HG03354 (cell line): ENCODE data around the gene CELA2B.
"Not testable (repeated sequence)": the region's sequence is repeated elsewhere in the genome, so short reads cannot be mapped to it uniquely, and the experiment has no call there.

Experiments used
- ATAC-seq: cut with Tn5 transposase; IDR thresholded peaks from one replicate; pipeline ENCODE4 v1.9.1; 2021; ENCODE audit warnings: mild to moderate bottlenecking; ENCODE audit not compliant: unreplicated experiment, poor library complexity, severe bottlenecking

CELA2B gene

GRCh38 chr1:15475752-15476314, at the start of gene CELA2B:
TSS of gene CELA2B (plus strand) at chr1:15476104. CDS start at chr1:15476126, 22 bp downstream.
- ATAC-seq = no peak

GRCh38 chr1:15426492-15427279, 49.2 kb upstream of the CELA2B start:
- no peak for ATAC-seq

- ATAC-seq = no peak
Measured at GRCh38 chr1:15427280-15427666, 48.6 kb upstream of the CELA2B start.

GRCh38 chr1:15428252-15428651, 47.7 kb upstream of the CELA2B start:
- ATAC-seq = not testable (repeated sequence)

- ATAC-seq = no peak
Measured at GRCh38 chr1:15428815-15429435, 47.0 kb upstream of the CELA2B start.

- no peak for ATAC-seq
Measured at GRCh38 chr1:15429701-15430149, 46.2 kb upstream of the CELA2B start.

- no peak for ATAC-seq
Measured at GRCh38 chr1:15430787-15431570, 44.9 kb upstream of the CELA2B start.

- no peak for ATAC-seq
Measured at GRCh38 chr1:15431571-15431948, 44.3 kb upstream of the CELA2B start.

GRCh38 chr1:15432324-15432723, 43.6 kb upstream of the CELA2B start:
- ATAC-seq = no peak

- no peak for ATAC-seq
Measured at GRCh38 chr1:15433471-15433870, 42.4 kb upstream of the CELA2B start.

- ATAC-seq = not testable (repeated sequence)
Measured at GRCh38 chr1:15434739-15435138, 41.2 kb upstream of the CELA2B start.

- ATAC-seq = no peak
Measured at GRCh38 chr1:15435239-15436077, 40.4 kb upstream of the CELA2B start.

GRCh38 chr1:15436881-15437442, 38.9 kb upstream of the CELA2B start:
- no peak for ATAC-seq

GRCh38 chr1:15439325-15439724, 36.6 kb upstream of the CELA2B start:
- ATAC-seq = no peak

GRCh38 chr1:15440357-15440756, 35.5 kb upstream of the CELA2B start:
- no peak for ATAC-seq

GRCh38 chr1:15441247-15441646, 34.7 kb upstream of the CELA2B start:
- ATAC-seq = no peak

GRCh38 chr1:15442119-15442518, 33.8 kb upstream of the CELA2B start:
- ATAC-seq = no peak

GRCh38 chr1:15442759-15443158, 33.1 kb upstream of the CELA2B start:
- ATAC-seq = no peak

GRCh38 chr1:15443281-15443680, 32.6 kb upstream of the CELA2B start:
- ATAC-seq = no peak
